GM12878 (cell line): ENCODE measurements around the gene ME1. TPM values are rescaled to one million over a fixed set of nuclear protein-coding genes. Genes with fewer than 3 reads are reported as not detected.

Experiments
- ATAC-seq: fragments of 200-7000 bp; cut with Tn5 transposase; 3 replicates; pipeline ENCODE4 v1.9.1; 2020; ENCODE audit warnings: mild to moderate bottlenecking, moderate library complexity
- BruUV-seq: library from RNA; stranded (reverse); fragments of 400-500 nt; replicated peaks from 2 replicates; lab custom pipeline; 2021; lab: Mats Ljungman, UMichigan
- CTCF ChIA-PET: fragments of 300-600 bp; sonication (Branson Sonifier 250); formaldehyde crosslinking; extraction: SDS; loops from one replicate; lab custom pipeline; 2021; ENCODE audit warnings: inconsistent platforms; lab: Yijun Ruan, JAX
- POLR2A ChIA-PET: fragments of 350-600 bp; formaldehyde crosslinking; extraction: SDS; loops from one replicate; lab custom pipeline; 2021; ENCODE audit warnings: inconsistent platforms; lab: Charles Lee
- RAD21 ChIA-PET: fragments of 300-600 bp; sonication (Branson Sonifier 250); formaldehyde crosslinking; loops from one replicate; lab custom pipeline; 2023; ENCODE audit warnings: antibody characterized with exemption; ENCODE audit not compliant: unreplicated experiment; lab: Charles Lee
- SMC1A ChIA-PET: fragments of 300-600 bp; sonication (Branson Sonifier 250); formaldehyde crosslinking; loops from one replicate; lab custom pipeline; 2023; ENCODE audit not compliant: unreplicated experiment, uncharacterized antibody; lab: Charles Lee
- DNase-seq: peaks from one replicate; pipeline ENCODE4 v3.0.0-alpha.2; 2011; ENCODE audit warnings: low read depth, low spot score
- FAIRE-seq: peaks from 3 replicates; lab custom pipeline; 2011; peaks lifted over from hg19 to GRCh38; lab: Jason Lieb, UNC
- H2AFZ ChIP-seq: 2 replicates; pipeline ENCODE4 v1.6.0; 2011; ENCODE audit warnings: low read depth, low read length, control low read depth; ENCODE audit not compliant: control insufficient read depth
- H3K27ac ChIP-seq: 2 replicates; pipeline ENCODE4 v1.5.1; 2011; ENCODE audit warnings: control low read depth; ENCODE audit not compliant: control insufficient read depth, insufficient read depth
- H3K27me3 ChIP-seq, 2 experiments: replicated peaks in 1 of 2; 2 replicates each; pipeline versions ENCODE4 v1.6.0 to v1.6.1; 2011; ENCODE audit warnings: low read length in 1 of 2; ENCODE audit not compliant: control insufficient read depth in 2 of 2, insufficient read depth in 2 of 2
- H3K36me3 ChIP-seq, 2 experiments: 2 replicates each; pipeline ENCODE4 v1.5.1; 2011; ENCODE audit warnings: low read length in 1 of 2; ENCODE audit not compliant: control insufficient read depth in 2 of 2, insufficient read depth in 2 of 2
- H3K4me1 ChIP-seq: 2 replicates; pipeline ENCODE4 v1.6.1; 2011; ENCODE audit warnings: mild to moderate bottlenecking, low read length, moderate library complexity, mixed read lengths; ENCODE audit not compliant: control insufficient read depth, insufficient read depth
- H3K4me2 ChIP-seq: 2 replicates; pipeline ENCODE4 v1.6.0; 2011; ENCODE audit warnings: control low read depth; ENCODE audit not compliant: control insufficient read depth, insufficient read depth
- H3K4me3 ChIP-seq: fragments of 200-600 bp; sonication (generic); 2 replicates; pipeline ENCODE4 v1.5.1; 2016
- H3K79me2 ChIP-seq: 2 replicates; pipeline ENCODE4 v1.6.0; 2011; ENCODE audit warnings: low read length; ENCODE audit not compliant: control insufficient read depth, insufficient read depth
- H3K9ac ChIP-seq: 2 replicates; pipeline ENCODE4 v1.8.0; 2011; ENCODE audit warnings: low read length, control low read depth, mixed read lengths; ENCODE audit not compliant: control insufficient read depth, insufficient read depth
- H3K9me3 ChIP-seq: replicated peaks from 3 replicates; pipeline ENCODE4 v1.5.1; 2011; ENCODE audit warnings: mild to moderate bottlenecking, low read length; ENCODE audit not compliant: control insufficient read depth, insufficient read depth
- H4K20me1 ChIP-seq: 2 replicates; pipeline ENCODE4 v1.6.0; 2011; ENCODE audit not compliant: control insufficient read depth, insufficient read depth
- BCL3 ChIP-seq: IDR thresholded peaks from 2 replicates; pipeline ENCODE4 v1.6.1; 2011; ENCODE audit warnings: borderline replicate concordance, low read depth, mild to moderate bottlenecking, moderate library complexity, low read length; ENCODE audit not compliant: insufficient read depth, poor library complexity, severe bottlenecking
- BRCA1 ChIP-seq: IDR thresholded peaks from 2 replicates; pipeline ENCODE4 v1.6.1; 2011; ENCODE audit warnings: low read depth, low read length, improper control_type of control experiment
- CBFB ChIP-seq: IDR thresholded peaks from 2 replicates; pipeline ENCODE4 v1.6.1; 2016; ENCODE audit warnings: antibody characterized with exemption, low read depth
- CEBPZ ChIP-seq: fragments of 150-350 bp; IDR thresholded peaks from 2 replicates; pipeline ENCODE4 v1.6.1; 2016; ENCODE audit warnings: low read depth, low read length
- FOS ChIP-seq: IDR thresholded peaks from 3 replicates; pipeline ENCODE4 v1.6.1; 2011; ENCODE audit warnings: borderline replicate concordance; ENCODE audit not compliant: insufficient read length; ENCODE audit errors: extremely low read depth
- POLR2A ChIP-seq: IDR thresholded peaks from 2 replicates; pipeline ENCODE4 v1.6.1; 2011; ENCODE audit warnings: low read depth, mild to moderate bottlenecking, low read length
- RB1 ChIP-seq: fragments of 450-650 bp; formaldehyde crosslinking; IDR thresholded peaks from 2 replicates; pipeline ENCODE4 v1.6.1; 2017; ENCODE audit warnings: mild to moderate bottlenecking, borderline replicate concordance
- SREBF1 ChIP-seq: IDR thresholded peaks from 2 replicates; pipeline ENCODE4 v1.6.1; 2012; ENCODE audit warnings: mild to moderate bottlenecking, low read length
- TCF3 ChIP-seq: IDR thresholded peaks from 2 replicates; pipeline ENCODE4 v1.6.1; 2012; ENCODE audit warnings: low read depth, mild to moderate bottlenecking, low read length, borderline replicate concordance; ENCODE audit not compliant: insufficient read depth
- ZNF207 ChIP-seq: fragments of 450-650 bp; IDR thresholded peaks from 2 replicates; pipeline ENCODE4 v1.6.1; 2014; ENCODE audit warnings: antibody characterized with exemption, mild to moderate bottlenecking, borderline replicate concordance
- ZNF384 ChIP-seq: IDR thresholded peaks from 2 replicates; pipeline ENCODE4 v1.6.1; 2012; ENCODE audit warnings: low read depth, mild to moderate bottlenecking, low read length, improper control_type of control experiment, borderline replicate concordance
- WGBS: methylation state at CpG from one replicate; pipeline ENCODE4 v1.1.6; 2016; ENCODE audit warnings: low lambda C conversion rate; ENCODE audit not compliant: insufficient replicate concordance, insufficient coverage; ENCODE audit errors: missing lambda C conversion rate; 5-methylcytosine and 5-hydroxymethylcytosine counted together
- in situ Hi-C: fragments of 300-500 bp; cut with MboI; formaldehyde crosslinking; loops from 9 replicates; pipeline ENCODE4 v1.14.3; 2018; ENCODE audit warnings: mixed read lengths
- intact Hi-C: fragments of 100-400 bp; cut with micrococcal nuclease; formaldehyde crosslinking; loops from one replicate; pipeline ENCODE4 v1.14.2; 2022; ENCODE audit not compliant: unreplicated experiment
- polyA plus RNA-seq, 11 experiments: library from polyadenylated mRNA; depleted of rRNA in 4 of 11; unstranded in 6 of 11; stranded (reverse) in 5 of 11; fragments of >200 nt; fragmentation: Nextera tagmentation in 4 of 11; fragmentation: Illumina TruSeq in 1 of 11; extraction: Ambion mirVana in 4 of 11; extraction: Trizol in 1 of 11; gene quantifications; 1 replicate in 1 of 11; 2 replicates in 10 of 11; pipeline versions ENCODE4 v1.2.1 to v1.2.3, GENCODE V29; 2011 to 2016; ENCODE audit warnings: inconsistent platforms in 2 of 11, missing spikeins in 2 of 11, low read depth in 1 of 11
- total RNA-seq, 4 experiments: library from RNA; depleted of rRNA in 3 of 4; stranded (reverse); fragments of >200 nt in 3 of 4; fragmentation: Illumina TruSeq in 1 of 4; extraction: Trizol in 1 of 4; gene quantifications; 2 replicates each; pipeline versions ENCODE4 v1.2.1 to v1.2.3, GENCODE V29; 2013 to 2021
- TF ChIP-seq, protein P1 (sequence below): IDR thresholded peaks from 2 replicates; pipeline ENCODE4 v1.6.1; 2012; ENCODE audit warnings: low read length, inconsistent platforms
- TF ChIP-seq, protein P2 (sequence below), 3 experiments: IDR thresholded peaks in 2 of 3; conservative IDR thresholded peaks in 1 of 3; 2 replicates each; pipeline ENCODE4 v1.5.1; 2011; ENCODE audit warnings: low read depth in 3 of 3, low read length in 3 of 3, mild to moderate bottlenecking in 3 of 3, control low read depth in 2 of 3, moderate library complexity in 2 of 3, inconsistent platforms in 1 of 3, mixed read lengths in 1 of 3; ENCODE audit not compliant: control insufficient read depth in 2 of 3, insufficient read depth in 1 of 3; ENCODE audit errors: extremely low read depth in 1 of 3
- TF ChIP-seq, protein P3 (sequence below): IDR thresholded peaks from 2 replicates; pipeline ENCODE4 v1.6.1; 2012; ENCODE audit warnings: low read depth, low read length, improper control_type of control experiment

Gene ME1
- total and polyA plus RNA-seq, 10 of the 15 experiments (the other 5 are each of a cell fraction or from before 2014, with no cell fraction given) = 3.6 to 11.8 (median 8.4) TPM

- H3K9ac ChIP-seq = no peak overlapping the region
- intact Hi-C loops = no loop called here
- no peaks in the 10 kb centered on the region for H3K27me3 ChIP-seq
- POLR2A ChIA-PET = no interaction called here
- H3K9me3 ChIP-seq = no peaks in the 10 kb centered on the region
- DNase-seq = no peak
- WGBS = 0% methylated on average over 1 of the region's 1 CpG
- no peaks in the 10 kb centered on the region for H3K4me1 ChIP-seq
- no peak for ATAC-seq
- H3K27ac ChIP-seq = no peak overlapping the region
- H3K4me2 ChIP-seq = no peak overlapping the region
- no peaks in the 10 kb centered on the region for H3K36me3 ChIP-seq
- no peaks in the 10 kb centered on the region for H4K20me1 ChIP-seq
- CTCF ChIA-PET = interaction anchor here (0.9 to 1.3 kb wide), 2 partner anchors 11 to 337 kb away, joined by 3 to 4 read pairs; no protein-coding TSS in a partner anchor
- RAD21 ChIA-PET = no interaction called here
- H2AFZ ChIP-seq = no peak overlapping the region
- SMC1A ChIA-PET = no interaction called here
- in situ Hi-C loops = no loop called here
- FAIRE-seq = no peak
- BruUV-seq = no TSS peak
- H3K4me3 ChIP-seq = no peak overlapping the region
- H3K79me2 ChIP-seq = no peaks in the 10 kb centered on the region
- TF ChIP-seq ZNF207 (no peak), SREBF1 (no peak), FOS (no peak), CEBPZ (no peak), CBFB (no peak), TCF3 (no peak), BRCA1 (no peak), ZNF384 (no peak), BCL3 (no peak), POLR2A (no peak), RB1 (no peak)
- TF ChIP-seq, protein P1, sequence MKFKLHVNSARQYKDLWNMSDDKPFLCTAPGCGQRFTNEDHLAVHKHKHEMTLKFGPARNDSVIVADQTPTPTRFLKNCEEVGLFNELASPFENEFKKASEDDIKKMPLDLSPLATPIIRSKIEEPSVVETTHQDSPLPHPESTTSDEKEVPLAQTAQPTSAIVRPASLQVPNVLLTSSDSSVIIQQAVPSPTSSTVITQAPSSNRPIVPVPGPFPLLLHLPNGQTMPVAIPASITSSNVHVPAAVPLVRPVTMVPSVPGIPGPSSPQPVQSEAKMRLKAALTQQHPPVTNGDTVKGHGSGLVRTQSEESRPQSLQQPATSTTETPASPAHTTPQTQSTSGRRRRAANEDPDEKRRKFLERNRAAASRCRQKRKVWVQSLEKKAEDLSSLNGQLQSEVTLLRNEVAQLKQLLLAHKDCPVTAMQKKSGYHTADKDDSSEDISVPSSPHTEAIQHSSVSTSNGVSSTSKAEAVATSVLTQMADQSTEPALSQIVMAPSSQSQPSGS = no peak
- TF ChIP-seq, protein P2, sequence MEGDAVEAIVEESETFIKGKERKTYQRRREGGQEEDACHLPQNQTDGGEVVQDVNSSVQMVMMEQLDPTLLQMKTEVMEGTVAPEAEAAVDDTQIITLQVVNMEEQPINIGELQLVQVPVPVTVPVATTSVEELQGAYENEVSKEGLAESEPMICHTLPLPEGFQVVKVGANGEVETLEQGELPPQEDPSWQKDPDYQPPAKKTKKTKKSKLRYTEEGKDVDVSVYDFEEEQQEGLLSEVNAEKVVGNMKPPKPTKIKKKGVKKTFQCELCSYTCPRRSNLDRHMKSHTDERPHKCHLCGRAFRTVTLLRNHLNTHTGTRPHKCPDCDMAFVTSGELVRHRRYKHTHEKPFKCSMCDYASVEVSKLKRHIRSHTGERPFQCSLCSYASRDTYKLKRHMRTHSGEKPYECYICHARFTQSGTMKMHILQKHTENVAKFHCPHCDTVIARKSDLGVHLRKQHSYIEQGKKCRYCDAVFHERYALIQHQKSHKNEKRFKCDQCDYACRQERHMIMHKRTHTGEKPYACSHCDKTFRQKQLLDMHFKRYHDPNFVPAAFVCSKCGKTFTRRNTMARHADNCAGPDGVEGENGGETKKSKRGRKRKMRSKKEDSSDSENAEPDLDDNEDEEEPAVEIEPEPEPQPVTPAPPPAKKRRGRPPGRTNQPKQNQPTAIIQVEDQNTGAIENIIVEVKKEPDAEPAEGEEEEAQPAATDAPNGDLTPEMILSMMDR (IDR thresholded peaks at IDR 0.05 in 2 of 3, conservative IDR thresholded peaks at IDR 0.05 in 1 of 3; ENCODE audit: control insufficient read depth in 2 of 3, extremely low read depth in 1 of 3, insufficient read depth in 1 of 3, low read depth in 3 of 3, low read length in 3 of 3) = no peak
- TF ChIP-seq, protein P3, sequence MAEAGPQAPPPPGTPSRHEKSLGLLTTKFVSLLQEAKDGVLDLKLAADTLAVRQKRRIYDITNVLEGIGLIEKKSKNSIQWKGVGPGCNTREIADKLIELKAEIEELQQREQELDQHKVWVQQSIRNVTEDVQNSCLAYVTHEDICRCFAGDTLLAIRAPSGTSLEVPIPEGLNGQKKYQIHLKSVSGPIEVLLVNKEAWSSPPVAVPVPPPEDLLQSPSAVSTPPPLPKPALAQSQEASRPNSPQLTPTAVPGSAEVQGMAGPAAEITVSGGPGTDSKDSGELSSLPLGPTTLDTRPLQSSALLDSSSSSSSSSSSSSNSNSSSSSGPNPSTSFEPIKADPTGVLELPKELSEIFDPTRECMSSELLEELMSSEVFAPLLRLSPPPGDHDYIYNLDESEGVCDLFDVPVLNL = no peak
Measured at GRCh38 chr6:83403191-83403590, 27.7 kb downstream of the ME1 start.
